HT-29 (cell line): ENCODE results near the gene DOK5. TPM values are rescaled to one million over a fixed set of nuclear protein-coding genes. Genes with fewer than 3 reads are reported as not detected.

Source experiments
- DNase-seq: peaks from one replicate; pipeline ENCODE4 v3.0.0-alpha.2; 2015; ENCODE audit warnings: low spot score
- total RNA-seq: library from RNA; depleted of rRNA; stranded (reverse); fragments of >200 nt; shearing (Covaris generic); gene quantifications from 2 replicates; pipeline ENCODE4 v1.2.3, GENCODE V29; 2014

Gene DOK5
- total RNA-seq, 1 experiment from 2014 or later, result not detected

DNA sequence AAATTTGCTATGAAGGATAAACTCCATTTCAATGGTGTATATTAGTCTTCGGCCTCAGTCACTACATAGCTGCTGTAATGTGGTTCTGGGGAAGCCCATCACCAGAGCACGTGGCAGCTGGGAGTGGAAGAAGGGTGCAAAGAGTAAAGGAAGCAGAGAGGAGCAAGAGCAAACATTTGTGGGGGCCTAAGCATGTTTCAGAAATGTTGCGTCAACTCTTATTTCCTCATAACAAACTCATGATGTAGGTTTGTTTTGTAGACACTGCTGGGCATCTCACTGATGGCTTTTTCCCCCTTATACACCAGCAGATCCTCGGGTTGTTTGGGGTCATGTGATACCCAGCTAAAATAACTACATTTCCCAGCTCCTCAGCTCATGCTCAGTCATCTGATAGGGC is 37.3 kb downstream of the DOK5 start:
- DNase-seq, result no peak

DNA sequence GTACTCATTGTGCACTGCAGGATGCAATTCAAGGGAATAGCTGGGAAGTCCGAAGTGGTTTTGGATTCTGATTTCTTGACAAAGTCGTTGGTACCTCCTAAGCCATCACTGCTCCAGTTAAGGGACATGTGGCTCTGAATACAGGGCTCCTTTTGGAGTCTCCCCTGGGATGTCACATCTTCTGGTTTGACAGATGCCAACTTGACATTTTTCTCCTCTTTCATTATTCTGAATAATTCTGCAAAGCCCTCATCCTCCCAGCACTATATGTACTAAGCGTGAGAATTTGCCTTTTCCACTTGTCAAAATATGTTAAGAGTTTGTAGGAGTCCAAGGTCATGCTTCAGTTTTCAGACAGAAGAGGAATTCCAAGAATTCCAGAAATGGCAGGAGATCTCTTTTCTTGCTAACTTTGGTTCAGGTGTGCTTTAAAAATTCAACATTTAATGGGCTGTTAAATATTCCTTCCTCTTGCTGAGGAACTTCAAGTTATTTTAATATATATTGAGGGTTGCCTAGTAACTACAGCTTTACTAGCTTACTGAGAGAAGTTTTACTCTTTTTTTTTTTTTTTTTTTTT is 38.7 kb downstream of the DOK5 start:
- DNase-seq, result no peak

DNA sequence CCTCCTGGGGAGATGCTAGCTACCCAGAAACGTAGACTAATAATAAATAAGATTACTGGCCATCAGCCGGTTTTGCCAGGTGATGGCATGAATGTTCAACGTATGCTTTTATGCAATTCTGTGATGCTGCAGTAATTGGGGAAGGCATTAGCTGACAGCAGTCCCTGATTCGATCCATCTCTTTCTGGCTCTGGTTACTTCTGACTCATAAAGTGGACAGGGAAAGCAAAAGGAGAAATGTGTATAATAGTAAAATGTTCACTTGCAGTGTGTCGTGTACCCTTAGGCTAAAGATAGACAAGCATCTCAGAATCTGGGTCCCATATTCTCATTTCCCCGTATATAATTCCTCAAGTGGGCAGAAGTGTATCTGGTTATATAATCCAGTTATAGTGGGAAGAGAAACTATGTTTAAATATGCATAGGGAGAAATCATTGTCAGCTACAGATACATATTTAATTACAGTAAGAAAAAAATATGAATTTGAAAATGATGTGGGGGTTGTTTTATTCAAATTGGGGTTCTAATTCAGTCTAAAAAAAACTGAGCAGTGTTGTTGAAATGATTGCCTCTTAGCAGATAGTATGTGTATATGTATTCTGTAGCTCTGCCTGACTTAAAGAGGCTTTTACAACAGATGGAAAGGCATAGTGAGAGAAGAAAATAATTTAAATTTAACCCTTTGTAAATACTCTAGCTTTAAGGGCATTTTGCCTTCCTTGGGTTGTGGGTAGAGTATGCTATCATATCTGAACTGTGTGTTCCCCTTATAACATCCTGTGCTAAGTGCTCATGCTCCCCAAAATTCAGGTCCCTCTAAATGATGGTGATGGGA is 40.6 kb downstream of the DOK5 start:
- DNase-seq, result no peak

DNA sequence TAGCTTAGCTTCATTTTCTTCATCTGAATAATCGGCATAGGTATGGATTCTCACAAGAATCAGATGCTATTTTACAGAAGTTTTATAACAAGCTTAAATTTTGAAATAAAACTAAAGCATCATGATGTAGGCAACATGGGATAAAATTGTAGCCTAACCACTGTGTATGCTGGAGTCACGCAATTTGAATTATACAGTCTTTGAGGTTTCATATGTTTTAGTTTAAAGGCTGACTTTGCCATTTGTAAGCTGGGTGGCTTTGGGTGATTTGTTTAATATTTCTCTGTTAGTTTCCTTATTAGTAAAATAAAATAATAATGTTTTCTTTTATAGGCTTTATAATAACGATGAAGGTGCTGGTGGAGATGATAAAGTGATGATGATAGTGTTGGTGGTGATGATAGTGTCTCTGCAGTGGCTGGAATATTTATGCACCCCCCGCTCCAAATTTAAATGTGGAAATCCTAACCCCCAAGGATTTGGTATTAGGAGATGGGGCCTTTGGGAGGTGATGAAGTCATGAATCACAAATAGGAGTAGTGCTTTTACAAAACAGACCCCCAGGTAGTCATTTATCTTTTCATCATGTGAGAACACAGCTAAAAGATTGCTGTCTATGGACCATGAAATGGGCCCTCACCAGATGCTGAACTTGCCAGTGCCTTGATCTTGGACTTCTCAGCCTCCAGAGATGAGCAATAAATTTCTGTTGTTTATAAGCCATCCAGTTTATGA is 42.0 kb downstream of the DOK5 start:
- no peak for DNase-seq

DNA sequence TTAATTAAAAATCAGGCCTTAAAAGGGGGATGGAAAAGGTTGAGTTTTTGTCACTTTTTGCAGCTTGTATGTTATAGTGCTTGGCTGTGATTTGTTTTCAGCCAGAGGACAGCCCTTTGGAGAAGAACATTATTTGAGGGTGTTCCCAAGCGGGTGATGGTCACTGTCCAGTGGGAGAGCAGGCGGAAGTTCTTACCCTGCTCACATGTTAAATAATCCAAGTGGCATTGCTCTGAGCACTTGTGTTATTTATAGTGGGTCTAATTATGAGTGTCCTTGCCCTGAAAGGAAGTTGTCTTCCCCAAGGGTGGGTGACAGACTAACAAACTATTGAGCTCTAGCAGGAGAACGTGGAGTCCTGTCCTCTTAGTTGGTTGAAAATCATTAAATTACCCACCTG is 49.5 kb downstream of the DOK5 start:
- DNase-seq, result no peak

DNA sequence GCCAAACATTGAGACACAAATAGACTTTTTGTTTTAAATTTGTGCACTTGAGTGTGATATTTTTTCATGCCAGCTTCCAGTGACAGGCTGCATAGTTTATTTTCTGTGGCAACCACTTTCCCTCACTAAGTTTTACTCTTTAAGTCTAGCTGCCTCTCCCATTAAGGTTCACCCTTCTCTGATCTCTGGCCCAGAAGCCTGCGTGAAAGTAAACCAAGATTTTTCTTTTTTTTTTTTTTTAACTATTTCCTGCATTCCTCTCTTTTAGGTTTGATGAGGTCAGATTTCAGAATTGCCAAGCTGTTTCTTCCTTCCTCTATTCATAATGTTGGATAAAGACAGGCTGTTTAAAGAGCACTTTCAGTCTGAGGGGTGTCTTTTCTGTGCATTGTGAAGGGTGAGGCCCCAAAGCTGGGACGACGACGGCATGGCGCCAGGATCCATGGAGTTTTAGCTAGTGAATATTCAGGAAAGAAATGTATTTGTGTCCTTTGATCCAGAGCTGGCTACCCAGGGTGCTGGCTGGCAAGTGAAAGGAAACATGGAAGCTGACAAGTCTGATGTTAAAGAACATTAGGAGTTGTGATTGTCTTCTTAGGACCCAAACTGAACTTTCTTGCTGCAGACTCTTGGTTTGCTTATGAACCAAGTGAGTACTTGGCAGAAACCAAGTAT is 50.7 kb downstream of the DOK5 start:
- no peak for DNase-seq

DNA sequence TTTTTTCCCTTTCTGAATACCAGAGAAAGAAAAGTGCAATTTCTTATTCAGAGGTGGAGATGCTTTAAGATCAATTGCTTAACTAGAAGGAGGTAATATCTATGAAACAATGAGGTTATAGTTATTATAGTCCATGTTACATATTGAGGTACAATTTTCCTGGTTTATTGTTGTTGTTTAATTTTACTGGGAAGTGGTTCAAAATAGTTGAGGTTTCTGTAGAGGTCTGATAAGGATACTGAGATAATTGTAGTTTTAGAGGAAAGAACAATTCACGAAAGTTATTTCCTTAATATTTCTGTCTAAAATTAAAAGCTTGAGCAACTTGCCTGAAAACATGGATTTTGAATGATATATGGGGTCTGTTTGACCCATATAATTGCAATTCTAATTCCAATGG is 51.4 kb downstream of the DOK5 start:
- DNase-seq, result no peak

DNA sequence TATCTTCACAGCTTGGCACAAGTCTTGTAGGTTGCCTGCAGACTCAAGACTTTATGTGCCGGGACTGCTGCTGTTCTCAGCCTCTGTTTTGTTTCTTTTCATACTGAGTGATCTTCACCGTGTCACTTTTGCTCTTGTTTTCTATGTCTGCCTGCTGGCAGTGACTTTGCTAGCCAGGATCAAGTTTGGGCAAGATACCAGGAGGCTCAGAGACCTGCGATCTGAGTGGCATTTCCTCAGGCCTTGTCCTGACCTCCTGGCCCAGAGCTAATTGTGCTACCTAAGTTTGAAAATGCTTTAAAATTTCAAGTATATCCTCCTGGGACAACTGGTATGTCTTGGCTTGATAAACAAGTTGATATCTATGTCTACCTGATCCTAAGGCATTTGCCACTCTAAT is 57.2 kb downstream of the DOK5 start:
- DNase-seq, result no peak

DNA sequence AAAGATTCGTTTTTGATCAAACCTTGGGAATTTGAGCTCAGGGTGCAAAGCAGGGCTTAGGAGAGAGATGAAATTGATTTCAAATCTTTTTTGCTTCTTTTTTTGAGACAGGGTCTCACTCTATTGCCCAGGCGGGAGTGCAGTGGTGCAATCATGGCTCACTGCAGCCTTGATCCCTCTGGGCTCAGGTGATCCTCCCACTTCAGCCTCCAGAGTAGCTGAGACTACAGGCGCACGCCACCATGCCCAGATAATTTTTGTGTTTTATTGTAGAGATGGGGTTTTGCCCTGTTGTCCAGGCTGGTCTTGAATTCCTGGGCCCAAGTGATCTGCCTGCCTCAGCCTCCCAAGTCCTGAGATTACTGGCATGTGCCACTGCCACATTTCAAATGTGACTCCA is 58.7 kb downstream of the DOK5 start:
- no peak for DNase-seq

DNA sequence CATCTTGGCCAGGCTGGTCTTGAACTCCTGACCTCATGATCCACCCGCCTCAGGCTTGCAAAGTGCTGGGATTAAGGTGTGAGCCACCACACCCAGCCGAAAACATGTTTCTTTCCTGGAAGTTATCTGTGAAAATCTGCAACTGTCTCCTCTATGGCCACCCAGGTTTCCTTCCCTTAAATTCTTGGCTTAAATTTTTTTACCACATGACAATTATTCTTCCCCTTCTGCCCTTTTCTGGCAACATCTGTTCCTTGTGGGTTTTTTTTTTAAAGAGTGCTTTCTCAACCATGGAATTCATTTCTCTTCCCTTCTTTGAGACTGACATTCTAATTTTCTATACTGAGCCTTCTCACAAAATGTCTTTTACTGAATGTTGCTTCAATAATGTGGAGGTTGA is 59.6 kb downstream of the DOK5 start:
- no peak for DNase-seq

DNA sequence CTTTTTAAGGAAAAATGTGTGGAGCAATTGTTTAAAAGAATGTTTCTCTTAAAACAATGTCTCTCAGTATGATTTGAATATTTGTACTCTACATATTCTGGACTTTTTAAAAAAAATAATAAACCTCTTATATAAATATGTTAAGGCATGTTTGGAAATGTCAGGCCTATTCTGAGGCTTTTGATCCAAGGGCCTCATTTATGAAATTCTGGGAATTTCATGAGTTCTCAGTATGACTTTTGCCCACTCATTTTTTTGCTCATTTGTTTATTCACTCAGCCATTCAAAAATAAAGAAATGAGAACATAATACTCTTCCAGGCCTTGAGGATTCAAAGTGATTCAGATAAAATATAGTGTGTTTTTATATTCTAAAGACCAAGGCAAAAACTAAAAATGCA is 60.4 kb downstream of the DOK5 start:
- DNase-seq, result no peak

DNA sequence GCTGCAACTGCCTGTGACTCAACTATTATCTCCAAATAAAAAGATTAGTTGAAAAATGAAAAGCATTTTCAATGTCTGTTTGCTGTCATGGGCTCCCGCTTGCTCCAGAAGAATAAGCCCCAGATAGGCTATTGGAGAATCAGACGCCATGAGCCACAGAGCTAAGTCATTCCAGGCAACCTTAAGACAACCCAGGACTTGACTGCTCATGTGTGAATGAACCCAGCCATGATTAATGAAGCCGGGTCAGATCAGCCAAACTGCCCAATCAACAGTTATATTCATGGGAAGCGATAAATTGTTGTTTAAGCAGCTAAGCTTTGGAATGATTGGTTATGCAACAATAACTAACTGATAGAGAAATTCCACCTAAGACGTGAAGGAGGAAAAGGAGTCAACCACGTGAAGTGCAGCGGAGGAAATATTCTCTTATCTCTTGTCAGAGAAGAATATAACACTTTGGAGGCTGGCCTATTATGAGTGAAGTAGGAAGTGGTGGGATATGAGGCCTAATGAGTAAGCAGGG is 64.2 kb downstream of the DOK5 start:
- DNase-seq, result no peak

DNA sequence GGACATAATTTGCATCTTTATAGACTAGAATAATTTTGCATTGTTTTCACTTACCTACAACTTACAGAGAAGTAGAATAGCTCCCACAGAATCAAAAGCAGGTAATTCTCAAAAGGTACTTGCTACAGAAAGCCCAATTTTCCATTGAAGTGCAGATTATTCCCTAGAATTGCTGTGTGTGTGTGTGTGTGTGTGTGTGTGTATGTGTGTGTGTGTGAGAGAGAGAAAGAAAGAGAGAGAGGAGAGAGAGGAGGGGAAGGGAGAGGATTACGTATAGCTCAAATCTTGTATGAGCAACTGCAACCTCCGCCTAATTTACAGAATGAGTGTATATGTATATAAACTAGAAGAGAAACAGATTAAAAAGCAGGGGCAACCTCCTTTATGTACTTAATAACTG is 68.0 kb downstream of the DOK5 start:
- DNase-seq, result no peak

DNA sequence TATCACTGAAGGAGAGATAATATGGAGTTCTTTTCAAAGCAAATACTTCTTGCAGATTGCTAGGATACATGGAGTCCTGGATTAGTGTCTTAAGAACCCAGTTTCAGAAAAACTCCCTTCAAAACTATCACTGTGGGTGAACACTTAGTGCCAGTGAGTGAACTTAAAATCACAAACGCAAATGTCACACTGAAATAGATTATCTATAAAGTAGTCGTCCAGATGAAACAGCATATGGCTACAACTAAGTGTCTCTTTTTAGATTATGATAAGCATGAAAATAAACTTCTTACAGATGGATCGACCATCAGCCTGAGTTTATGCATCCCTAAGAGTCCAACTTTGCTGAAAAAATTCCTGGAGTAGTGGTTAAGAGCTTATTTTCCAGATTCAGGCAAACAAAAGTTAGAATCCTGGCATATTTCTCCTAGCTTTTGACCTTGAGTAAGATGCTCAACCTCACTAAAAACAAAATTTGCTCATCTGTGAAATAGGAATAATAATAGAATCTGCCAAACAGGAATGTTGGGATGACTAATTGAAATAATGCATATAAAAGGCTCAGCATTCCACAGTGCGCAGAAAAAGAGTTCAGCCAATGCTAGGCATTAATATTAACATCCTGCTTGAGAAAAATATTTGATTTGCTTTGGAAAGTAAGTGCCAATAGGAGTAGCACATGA is 70.4 kb downstream of the DOK5 start:
- no peak for DNase-seq

DNA sequence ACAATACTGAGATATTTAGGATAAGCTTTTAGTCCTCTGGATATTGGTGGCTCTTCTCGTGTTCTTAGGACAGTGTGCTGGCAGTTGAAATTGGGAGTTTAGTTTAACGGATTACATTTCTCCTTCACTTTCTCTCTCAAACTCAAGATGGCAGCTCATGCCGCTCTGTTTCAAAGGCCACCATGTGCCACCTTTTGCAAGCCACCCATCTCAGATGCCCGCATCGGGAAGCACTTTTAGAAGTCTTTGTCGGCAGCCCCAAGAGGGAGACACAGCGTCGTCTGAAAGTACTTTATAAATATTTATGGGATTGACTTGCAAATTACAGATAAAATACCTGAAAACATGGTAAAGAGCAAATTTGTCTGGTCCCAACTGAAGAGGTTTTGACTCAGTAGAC is 73.5 kb downstream of the DOK5 start:
- DNase-seq, result no peak

DNA sequence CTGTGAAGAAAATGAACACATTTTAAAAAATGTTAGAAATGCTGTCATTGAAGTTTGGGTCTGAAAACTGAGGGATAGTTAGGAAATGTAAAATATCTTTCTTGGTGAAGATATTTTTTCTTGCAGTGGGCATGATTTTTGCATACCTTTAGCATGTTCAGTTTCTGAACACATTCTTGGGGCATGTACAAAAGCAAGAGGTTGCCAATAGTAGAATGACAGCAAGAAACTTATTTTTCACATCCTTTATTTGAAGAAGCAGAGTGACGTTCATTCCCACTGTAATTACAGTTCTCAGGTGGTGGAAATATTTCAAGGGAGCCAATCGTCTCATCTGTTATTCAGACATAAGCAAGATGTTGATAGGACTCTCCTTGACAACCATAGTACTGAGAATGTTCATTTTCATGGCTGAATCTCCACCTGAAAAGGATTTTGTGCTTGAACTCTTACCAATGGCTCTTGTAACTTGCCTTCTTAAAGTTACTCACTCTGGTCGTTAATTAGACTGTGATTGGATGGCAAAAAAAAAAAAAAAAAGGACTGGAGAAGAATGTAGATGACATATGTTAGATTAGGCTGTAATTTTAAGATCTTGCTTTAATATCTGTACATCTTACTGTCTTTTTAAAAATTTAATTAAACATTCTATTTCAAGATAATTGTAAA is 74.4 kb downstream of the DOK5 start:
- no peak for DNase-seq

DNA sequence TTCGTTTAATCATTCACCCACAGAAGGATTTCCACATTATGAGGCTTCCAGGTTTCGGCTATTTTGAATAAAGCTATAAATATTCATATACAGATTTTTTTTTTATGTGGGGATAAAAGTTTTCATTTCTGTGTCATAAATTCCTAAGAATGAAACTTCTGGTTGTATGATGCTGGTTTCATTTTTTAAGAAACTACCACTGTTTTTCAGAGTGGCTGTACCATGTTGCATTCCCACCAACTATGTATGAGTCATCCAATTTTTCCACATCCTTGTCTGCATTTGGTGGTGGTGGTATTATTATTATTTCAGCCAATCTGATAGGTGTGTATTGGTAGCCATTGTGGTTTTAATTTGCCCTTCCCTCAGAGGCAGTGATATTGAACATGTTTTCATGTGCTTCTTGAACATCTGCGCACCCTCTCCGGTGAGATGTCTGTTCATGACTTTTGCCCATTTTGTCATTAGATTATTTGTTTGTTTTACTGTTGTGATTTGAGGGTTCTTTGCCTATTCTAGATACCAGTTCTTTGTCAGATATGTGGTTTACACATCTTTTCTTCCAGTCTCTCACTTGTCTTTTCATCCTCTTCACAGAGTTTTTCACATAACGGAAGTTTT is 75.5 kb downstream of the DOK5 start:
- no peak for DNase-seq

DNA sequence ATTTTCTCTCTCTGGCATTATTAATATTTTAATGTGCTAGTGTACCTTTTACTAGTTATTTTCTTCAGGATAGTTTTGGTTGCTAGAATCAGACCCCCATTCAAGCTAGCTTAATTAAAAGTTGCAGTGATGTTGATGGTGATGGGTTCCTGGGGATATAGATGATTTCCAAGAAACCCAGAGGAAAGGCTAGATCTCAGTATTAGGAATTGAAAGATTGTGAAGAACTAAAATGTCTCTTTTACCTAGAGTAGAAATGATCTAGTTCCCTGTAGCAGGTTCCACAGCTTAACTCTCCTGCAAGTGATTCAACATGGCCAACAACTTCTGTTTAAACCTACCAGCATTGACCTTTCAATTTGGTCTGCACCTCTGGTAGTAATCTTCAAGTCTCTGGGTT is 78.6 kb downstream of the DOK5 start:
- DNase-seq, result no peak

DNA sequence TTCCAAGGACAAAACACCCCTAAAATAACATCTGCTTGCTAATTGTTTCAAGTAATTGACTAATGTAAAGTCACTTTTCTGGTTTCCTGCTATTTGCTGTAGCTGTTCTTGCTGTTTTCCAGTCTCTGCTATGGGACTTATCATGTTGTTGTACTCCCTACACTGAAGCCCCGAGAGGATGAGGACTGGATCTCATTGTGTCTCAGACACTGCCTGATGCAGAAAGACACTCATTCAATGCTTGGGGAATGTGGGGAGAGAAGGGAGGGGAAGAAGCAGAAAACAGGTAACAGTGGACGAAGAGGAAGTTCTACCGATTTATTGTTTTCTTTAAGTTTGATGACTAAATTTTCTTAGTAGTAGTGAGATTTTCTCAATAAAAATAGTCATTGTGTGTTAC is 79.8 kb downstream of the DOK5 start:
- no peak for DNase-seq

DNA sequence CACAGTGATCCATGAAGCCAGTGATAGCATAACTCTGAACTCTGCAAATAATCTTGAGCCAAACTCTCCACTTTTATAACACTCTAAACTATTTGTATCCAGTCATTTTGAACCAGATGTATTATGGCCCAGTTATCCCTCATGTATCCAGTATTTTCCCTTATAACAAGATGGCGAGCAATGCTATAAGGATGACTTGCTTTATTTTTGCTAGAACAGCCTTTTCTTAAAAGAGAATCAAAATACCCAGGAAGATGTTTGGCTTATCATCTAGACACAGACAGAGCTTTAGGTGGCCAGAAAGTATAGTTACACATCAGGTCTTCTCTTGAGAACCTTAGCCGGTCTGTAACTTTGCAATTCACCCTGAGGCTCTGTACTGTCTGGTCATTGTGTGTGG is 81.0 kb downstream of the DOK5 start:
- no peak for DNase-seq
